ENCODE measurements around the gene METTL1. TPM values are rescaled to one million over a fixed set of nuclear protein-coding genes. Genes with fewer than 3 reads are reported as not detected.

The METTL1 gene
- total RNA-seq, 2 experiments from 2014 or later, result 17.3 to 20.4 TPM

GRCh38 chr12:57765698-57766463 lies 6.0 kb downstream of the METTL1 start:
- H3K27ac Mint-ChIP-seq, result no peak overlapping the region
- intact Hi-C loops (cut with micrococcal nuclease), result loop anchor here (1.0 to 2.0 kb wide), 2 partner anchors 10 to 17 kb away; partner anchors contain the start of gene TSFM
- peaks cover 6% of the 10 kb centered on the region for H3K27me3 Mint-ChIP-seq (ENCODE audit: low read depth)
- no peak for DNase-seq
- peaks cover 28% of the 10 kb centered on the region for H3K36me3 Mint-ChIP-seq (ENCODE audit: low read depth)
- H3K4me1 Mint-ChIP-seq (ENCODE audit: low read depth), result peaks cover 33% of the 10 kb centered on the region
- H3K9me3 Mint-ChIP-seq, result no peaks in the 10 kb centered on the region
- H3K4me3 Mint-ChIP-seq, result peak overlapping the region; percentile 88
- CTCF ChIA-PET, result interaction anchor here (1.1 to 5.3 kb wide), 5 partner anchors 10 to 140 kb away, joined by 3 to 42 read pairs (median 5); partner anchors contain the start of gene MARCHF9

- CTCF ChIA-PET, result interaction anchor here (0.6 to 5.3 kb wide), 10 partner anchors 9 to 177 kb away, joined by 3 to 42 read pairs (median 3); partner anchors contain the start of gene MARCHF9
- peaks cover 26% of the 10 kb centered on the region for H3K36me3 Mint-ChIP-seq (ENCODE audit: low read depth)
- peak overlapping the region; percentile 88 for H3K4me3 Mint-ChIP-seq
- H3K27me3 Mint-ChIP-seq (ENCODE audit: low read depth), result peaks cover 6% of the 10 kb centered on the region
- peak; percentile 80 for DNase-seq
- H3K27ac Mint-ChIP-seq, result peak overlapping the region; percentile 63
- H3K9me3 Mint-ChIP-seq, result no peaks in the 10 kb centered on the region
- intact Hi-C loops (cut with micrococcal nuclease), result loop anchor here (1.0 to 2.0 kb wide), 2 partner anchors 9 to 18 kb away; partner anchors contain the start of gene TSFM
- H3K4me1 Mint-ChIP-seq (ENCODE audit: low read depth), result peaks cover 30% of the 10 kb centered on the region
These were observed 6.8 kb downstream of the METTL1 start for GRCh38 chr12:57765003-57765697.

- intact Hi-C loops (cut with micrococcal nuclease), result loop anchor here (1.0 to 2.0 kb wide), 2 partner anchors 8 to 18 kb away; partner anchors contain the start of gene TSFM
- DNase-seq, result peak; percentile 32
- Mint-ChIP-seq H3K36me3 (ENCODE audit: low read depth) (peaks cover 24% of the 10 kb centered on the region), H3K4me1 (ENCODE audit: low read depth) (peaks cover 33% of the 10 kb centered on the region), H3K27ac (peak overlapping the region; percentile 57), H3K9me3 (no peaks in the 10 kb centered on the region), H3K27me3 (ENCODE audit: low read depth) (peaks cover 6% of the 10 kb centered on the region), H3K4me3 (peak overlapping the region; percentile 88)
- CTCF ChIA-PET, result interaction anchor here (0.6 to 5.3 kb wide), 9 partner anchors 9 to 178 kb away, joined by 3 to 42 read pairs (median 3); partner anchors contain the start of gene MARCHF9
These were observed 7.3 kb downstream of the METTL1 start for GRCh38 chr12:57764662-57765002.

- CTCF ChIA-PET, result interaction anchor here (0.6 to 5.3 kb wide), 7 partner anchors 8 to 178 kb away, joined by 3 to 42 read pairs (median 5); partner anchors contain the start of gene MARCHF9
- Mint-ChIP-seq H3K4me1 (ENCODE audit: low read depth) (peaks cover 37% of the 10 kb centered on the region), H3K27me3 (ENCODE audit: low read depth) (peaks cover 6% of the 10 kb centered on the region), H3K4me3 (peak overlapping the region; percentile 88), H3K27ac (no peak overlapping the region), H3K36me3 (ENCODE audit: low read depth) (peaks cover 18% of the 10 kb centered on the region), H3K9me3 (no peaks in the 10 kb centered on the region)
- no peak for DNase-seq
- intact Hi-C loops (cut with micrococcal nuclease), result loop anchor here (2.0 kb wide), 1 partner anchor 19 kb away; the partner anchor contains the start of gene TSFM
These were observed 7.8 kb downstream of the METTL1 start for GRCh38 chr12:57763881-57764661.

GRCh38 chr12:57762463-57762862 lies 9.4 kb downstream of the METTL1 start:
- intact Hi-C loops (cut with micrococcal nuclease), result no loop called here
- Mint-ChIP-seq H3K36me3 (ENCODE audit: low read depth) (peaks cover 13% of the 10 kb centered on the region), H3K27me3 (ENCODE audit: low read depth) (peaks cover 6% of the 10 kb centered on the region), H3K4me3 (no peak overlapping the region), H3K4me1 (ENCODE audit: low read depth) (peaks cover 42% of the 10 kb centered on the region), H3K9me3 (no peaks in the 10 kb centered on the region), H3K27ac (no peak overlapping the region)
- CTCF ChIA-PET, result interaction anchor here (1.0 kb wide), 1 partner anchor 147 kb away, joined by 8 read pairs; no protein-coding TSS in a partner anchor
- DNase-seq, result no peak

- no peak overlapping the region for H3K4me3 Mint-ChIP-seq
- intact Hi-C loops (cut with micrococcal nuclease), result no loop called here
- CTCF ChIA-PET, result interaction anchor here (0.5 to 1.5 kb wide), 4 partner anchors 11 to 148 kb away, joined by 3 to 8 read pairs (median 4); partner anchors contain the start of gene TSFM
These were observed 10.4 kb downstream of the METTL1 start for GRCh38 chr12:57761391-57761998.

GRCh38 chr12:57760347-57760982 lies 11.4 kb downstream of the METTL1 start:
- intact Hi-C loops (cut with micrococcal nuclease), result no loop called here
- H3K4me1 Mint-ChIP-seq (ENCODE audit: low read depth), result peaks cover 40% of the 10 kb centered on the region
- H3K4me3 Mint-ChIP-seq, result no peak overlapping the region
- H3K36me3 Mint-ChIP-seq (ENCODE audit: low read depth), result peaks cover 19% of the 10 kb centered on the region
- H3K27me3 Mint-ChIP-seq (ENCODE audit: low read depth), result no peaks in the 10 kb centered on the region
- CTCF ChIA-PET, result interaction anchor here (0.5 to 2.3 kb wide), 11 partner anchors 10 to 145 kb away, joined by 3 to 17 read pairs (median 6); partner anchors contain the start of genes EEF1AKMT3, METTL1 and TSFM
- DNase-seq, result no peak
- no peaks in the 10 kb centered on the region for H3K9me3 Mint-ChIP-seq
- no peak overlapping the region for H3K27ac Mint-ChIP-seq

More at GRCh38 chr12:57761391-57761998, 10.4 kb downstream of the METTL1 start:
- peaks cover 41% of the 10 kb centered on the region for H3K4me1 Mint-ChIP-seq (ENCODE audit: low read depth)
- H3K27ac Mint-ChIP-seq, result no peak overlapping the region
- no peaks in the 10 kb centered on the region for H3K9me3 Mint-ChIP-seq
- peaks cover 19% of the 10 kb centered on the region for H3K36me3 Mint-ChIP-seq (ENCODE audit: low read depth)
- H3K27me3 Mint-ChIP-seq (ENCODE audit: low read depth), result peaks cover 4% of the 10 kb centered on the region
- no peak for DNase-seq

- intact Hi-C loops (cut with micrococcal nuclease), result no loop called here
- peak; percentile 63 for DNase-seq
- Mint-ChIP-seq H3K9me3 (no peaks in the 10 kb centered on the region), H3K27me3 (ENCODE audit: low read depth) (no peaks in the 10 kb centered on the region), H3K27ac (no peak overlapping the region), H3K4me1 (ENCODE audit: low read depth) (peaks cover 39% of the 10 kb centered on the region), H3K4me3 (no peak overlapping the region), H3K36me3 (ENCODE audit: low read depth) (peaks cover 19% of the 10 kb centered on the region)
- CTCF ChIA-PET, result interaction anchor here (0.7 to 2.3 kb wide), 22 partner anchors 8 to 179 kb away, joined by 3 to 17 read pairs (median 4); partner anchors contain the start of genes EEF1AKMT3, METTL1, TSFM and TSPAN31
These were observed 12.4 kb downstream of the METTL1 start for GRCh38 chr12:57759360-57759980.

- Mint-ChIP-seq H3K27ac (no peak overlapping the region), H3K4me1 (ENCODE audit: low read depth) (peaks cover 40% of the 10 kb centered on the region), H3K27me3 (ENCODE audit: low read depth) (no peaks in the 10 kb centered on the region), H3K9me3 (no peaks in the 10 kb centered on the region), H3K36me3 (ENCODE audit: low read depth) (peaks cover 18% of the 10 kb centered on the region), H3K4me3 (no peak overlapping the region)
- intact Hi-C loops (cut with micrococcal nuclease), result no loop called here
- no peak for DNase-seq
- CTCF ChIA-PET, result interaction anchor here (0.6 to 2.3 kb wide), 19 partner anchors 9 to 180 kb away, joined by 3 to 17 read pairs (median 5); partner anchors contain the start of genes TSFM and TSPAN31
These were observed 13.1 kb downstream of the METTL1 start for GRCh38 chr12:57758552-57759359.

- Mint-ChIP-seq H3K9me3 (no peaks in the 10 kb centered on the region), H3K27me3 (ENCODE audit: low read depth) (no peaks in the 10 kb centered on the region), H3K27ac (no peak overlapping the region), H3K36me3 (ENCODE audit: low read depth) (peaks cover 10% of the 10 kb centered on the region), H3K4me1 (ENCODE audit: low read depth) (peaks cover 43% of the 10 kb centered on the region), H3K4me3 (no peak overlapping the region)
- intact Hi-C loops (cut with micrococcal nuclease), result no loop called here
- no peak for DNase-seq
- CTCF ChIA-PET, result interaction anchor here (1.2 to 1.6 kb wide), 2 partner anchors 24 to 147 kb away, joined by 6 to 7 read pairs; no protein-coding TSS in a partner anchor
These were observed 14.1 kb downstream of the METTL1 start for GRCh38 chr12:57757771-57758170.
